Ectodermal cell (in vitro differentiated cells): ENCODE data around the gene TBXAS1.

Experiments
- H3K27ac ChIP-seq: 2 replicates; pipeline ENCODE4 v1.7.0; 2013; ENCODE audit warnings: mild to moderate bottlenecking, low read depth, low read length; ENCODE audit not compliant: insufficient read depth, poor library complexity, severe bottlenecking
- H3K27me3 ChIP-seq: 2 replicates; pipeline ENCODE4 v1.7.0; 2013; ENCODE audit warnings: mild to moderate bottlenecking, low read length; ENCODE audit not compliant: insufficient read depth, control insufficient read depth, poor library complexity, severe bottlenecking
- H3K36me3 ChIP-seq: one replicate; pipeline ENCODE4 v1.7.0; 2013; ENCODE audit warnings: low read length; ENCODE audit not compliant: control insufficient read depth, insufficient read depth
- H3K4me1 ChIP-seq: one replicate; pipeline ENCODE4 v1.7.0; 2013; ENCODE audit warnings: low read length; ENCODE audit not compliant: control insufficient read depth, insufficient read depth
- H3K4me3 ChIP-seq: 2 replicates; pipeline ENCODE4 v1.7.0; 2013; ENCODE audit warnings: low read depth, low read length, control low read depth; ENCODE audit not compliant: insufficient read depth
- H3K9me3 ChIP-seq: 2 replicates; pipeline ENCODE4 v1.7.0; 2013; ENCODE audit warnings: mild to moderate bottlenecking, low read length, moderate library complexity; ENCODE audit not compliant: control insufficient read depth
- WGBS, 2 experiments: methylation state at CpG; one replicate each; pipeline ENCODE4 v1.1.7; 2013; ENCODE audit warnings: missing lambda C conversion rate in 2 of 2; 5-methylcytosine and 5-hydroxymethylcytosine counted together

The TBXAS1 gene

GRCh38 chr7:140060788-140061606 is 231.9 kb downstream of the TBXAS1 start:
- Histone ChIP-seq H3K27me3 (peaks cover 38% of the 10 kb centered on the region), H3K27ac (no peak overlapping the region), H3K9me3 (no peaks in the 10 kb centered on the region), H3K4me3 (no peak overlapping the region), H3K36me3 (no peaks in the 10 kb centered on the region), H3K4me1 (no peaks in the 10 kb centered on the region)
- WGBS, 2 experiments: 94 to 96% methylated on average over 11 of the region's 11 CpGs

GRCh38 chr7:140061607-140061930 is 232.5 kb downstream of the TBXAS1 start:
- Histone ChIP-seq H3K4me1 (no peaks in the 10 kb centered on the region), H3K36me3 (no peaks in the 10 kb centered on the region), H3K9me3 (peaks cover under 1% of the 10 kb centered on the region), H3K27ac (no peak overlapping the region), H3K27me3 (peaks cover 38% of the 10 kb centered on the region), H3K4me3 (no peak overlapping the region)
- WGBS, 2 experiments: 91% methylated on average over 2 of the region's 2 CpGs

- H3K36me3 ChIP-seq: no peaks in the 10 kb centered on the region
- H3K27ac ChIP-seq: no peak overlapping the region
- no peaks in the 10 kb centered on the region for H3K4me1 ChIP-seq
- 19 to 21% methylated on average over 32 of the region's 32 CpGs for WGBS, 2 experiments
- peaks cover 38% of the 10 kb centered on the region for H3K27me3 ChIP-seq
- peaks cover 5% of the 10 kb centered on the region for H3K9me3 ChIP-seq
- peak overlapping the region; percentile 45 for H3K4me3 ChIP-seq
Measured at GRCh38 chr7:140062118-140062527, 233.1 kb downstream of the TBXAS1 start.

GRCh38 chr7:140062528-140063299 is 233.7 kb downstream of the TBXAS1 start, which contains the start of gene PARP12:
TSS of gene PARP12 (minus strand) at chr7:140062951. CDS start at chr7:140062847, 104 bp downstream.
- H3K27ac ChIP-seq: no peak within 1 kb of the TSS
- WGBS, 2 experiments: 1 to 2% methylated on average over 106 of the region's 106 CpGs
- peaks cover 38% of the 10 kb centered on the region for H3K27me3 ChIP-seq
- H3K4me3 ChIP-seq: peak within 1 kb of the TSS; percentile 45
- peaks cover 5% of the 10 kb centered on the region for H3K9me3 ChIP-seq
- H3K36me3 ChIP-seq: no peaks in the 10 kb centered on the region
- H3K4me1 ChIP-seq: no peaks in the 10 kb centered on the region

GRCh38 chr7:140067052-140067451 is 238.0 kb downstream of the TBXAS1 start:
- H3K4me3 ChIP-seq: no peak overlapping the region
- 92 to 95% methylated on average over 2 of the region's 2 CpGs for WGBS, 2 experiments
- H3K9me3 ChIP-seq: peaks cover 5% of the 10 kb centered on the region
- H3K27me3 ChIP-seq: peaks cover 21% of the 10 kb centered on the region
- H3K36me3 ChIP-seq: no peaks in the 10 kb centered on the region
- H3K4me1 ChIP-seq: no peaks in the 10 kb centered on the region
- H3K27ac ChIP-seq: no peak overlapping the region

- Histone ChIP-seq H3K9me3 (peaks cover 5% of the 10 kb centered on the region), H3K4me3 (no peak overlapping the region), H3K27me3 (peaks cover 11% of the 10 kb centered on the region), H3K36me3 (no peaks in the 10 kb centered on the region), H3K27ac (no peak overlapping the region), H3K4me1 (no peaks in the 10 kb centered on the region)
- no CpG with 5 or more reads among the region's 2 CpGs for WGBS, 2 experiments
Measured at GRCh38 chr7:140068033-140068432, 239.0 kb downstream of the TBXAS1 start.

GRCh38 chr7:140069298-140069949 is 240.4 kb downstream of the TBXAS1 start:
- Histone ChIP-seq H3K9me3 (peaks cover 5% of the 10 kb centered on the region), H3K27me3 (no peaks in the 10 kb centered on the region), H3K36me3 (no peaks in the 10 kb centered on the region), H3K27ac (no peak overlapping the region), H3K4me1 (no peaks in the 10 kb centered on the region), H3K4me3 (no peak overlapping the region)
- 91 to 97% methylated on average over 4 of the region's 4 CpGs for WGBS, 2 experiments
